Loucy (cell line): ENCODE measurements around the gene ZNF280A.

Experiments
- H2AFZ ChIP-seq: fragments of 200-600 bp; sonication (generic); 2 replicates; pipeline ENCODE4 v1.6.0; 2016; ENCODE audit warnings: antibody characterized with exemption, mild to moderate bottlenecking, low read length, moderate library complexity
- H3F3A ChIP-seq: fragments of 200-600 bp; 2 replicates; pipeline ENCODE4 v1.6.0; 2016; ENCODE audit warnings: antibody characterized with exemption, low read depth, mild to moderate bottlenecking
- H3K27me3 ChIP-seq: fragments of 200-600 bp; sonication (generic); 2 replicates; pipeline ENCODE4 v1.6.1; 2014; ENCODE audit warnings: low read length, mild to moderate bottlenecking; ENCODE audit not compliant: insufficient read depth, poor library complexity, severe bottlenecking
- H3K36me3 ChIP-seq: fragments of 200-600 bp; sonication (generic); 2 replicates; pipeline ENCODE4 v1.6.1; 2016; ENCODE audit warnings: low read length; ENCODE audit not compliant: insufficient read depth
- H3K4me1 ChIP-seq: fragments of 200-600 bp; sonication (generic); 2 replicates; pipeline ENCODE4 v1.5.1; 2014; ENCODE audit warnings: low read length, mild to moderate bottlenecking; ENCODE audit not compliant: insufficient read depth, poor library complexity, severe bottlenecking
- H3K4me2 ChIP-seq: fragments of 200-600 bp; sonication (generic); 2 replicates; pipeline ENCODE4 v1.6.0; 2014; ENCODE audit warnings: antibody characterized with exemption, low read length, low read depth, mild to moderate bottlenecking; ENCODE audit not compliant: poor library complexity, severe bottlenecking
- H3K4me3 ChIP-seq: fragments of 200-600 bp; sonication (generic); 2 replicates; pipeline ENCODE4 v1.5.1; 2014; ENCODE audit warnings: low read length, mild to moderate bottlenecking, mixed read lengths; ENCODE audit not compliant: poor library complexity, severe bottlenecking
- H3K79me2 ChIP-seq: fragments of 200-600 bp; sonication (generic); 2 replicates; pipeline ENCODE4 v1.6.1; 2014; ENCODE audit warnings: low read length; ENCODE audit not compliant: insufficient read depth
- H3K9ac ChIP-seq: fragments of 200-600 bp; sonication (generic); 2 replicates; pipeline ENCODE4 v1.6.0; 2014; ENCODE audit warnings: mild to moderate bottlenecking, low read depth, low read length, moderate library complexity; ENCODE audit not compliant: poor library complexity, severe bottlenecking
- H3K9me2 ChIP-seq: fragments of 200-600 bp; sonication (generic); replicated peaks from 2 replicates; pipeline ENCODE4 v1.6.1; 2016; ENCODE audit warnings: low read depth, low read length, mixed read lengths
- H3K9me3 ChIP-seq: fragments of 200-600 bp; sonication (generic); 2 replicates; pipeline ENCODE4 v1.6.1; 2014; ENCODE audit warnings: mild to moderate bottlenecking, antibody characterized with exemption, low read length, low read depth; ENCODE audit not compliant: insufficient read depth
- H4K20me1 ChIP-seq: fragments of 200-600 bp; sonication (generic); 2 replicates; pipeline ENCODE4 v1.6.0; 2014; ENCODE audit warnings: antibody characterized with exemption, low read length, mild to moderate bottlenecking; ENCODE audit not compliant: insufficient read depth, poor library complexity, severe bottlenecking
- EZH2phosphoT487 ChIP-seq: fragments of 200-600 bp; IDR thresholded peaks from 2 replicates; pipeline ENCODE4 v1.6.1; 2018; ENCODE audit warnings: antibody characterized with exemption, mild to moderate bottlenecking, moderate library complexity, borderline replicate concordance
- TF ChIP-seq, protein P1 (sequence below): fragments of 200-600 bp; sonication (generic); conservative IDR thresholded peaks from 2 replicates; pipeline ENCODE4 v1.5.1; 2014; ENCODE audit warnings: mild to moderate bottlenecking, antibody characterized with exemption, low read length

ZNF280A gene

DNA sequence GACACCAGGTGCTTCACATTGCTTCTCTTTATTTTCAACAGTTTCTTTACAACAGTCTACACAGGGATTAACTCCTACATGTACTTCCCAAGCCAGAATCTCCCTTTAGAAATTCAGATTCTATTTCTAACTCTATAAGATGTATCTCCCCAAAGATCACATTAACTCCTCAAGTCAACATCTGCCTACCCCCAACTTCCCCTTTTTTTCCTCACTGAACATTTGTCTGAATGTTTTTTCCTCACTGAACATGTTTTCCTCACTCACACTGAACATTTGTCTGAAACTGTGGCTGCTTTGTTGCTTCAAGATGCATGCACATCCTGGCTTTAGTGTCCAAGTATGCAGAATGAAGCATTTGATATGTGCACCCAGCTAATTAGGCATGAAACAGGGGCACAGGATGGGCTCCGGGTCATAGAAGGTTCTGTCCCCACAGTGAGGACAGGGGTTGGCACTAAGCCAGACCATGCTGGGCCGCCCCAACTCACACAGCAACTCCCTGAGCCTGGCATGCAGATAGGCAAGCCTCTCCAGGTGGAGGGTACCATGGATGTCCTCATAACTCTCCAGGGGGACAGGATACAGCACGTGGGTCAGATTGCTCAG is 27.7 kb upstream of the ZNF280A start:
- Histone ChIP-seq H2AFZ (no peak overlapping the region), H3K27me3 (no peaks in the 10 kb centered on the region)
- TF ChIP-seq, protein P1, sequence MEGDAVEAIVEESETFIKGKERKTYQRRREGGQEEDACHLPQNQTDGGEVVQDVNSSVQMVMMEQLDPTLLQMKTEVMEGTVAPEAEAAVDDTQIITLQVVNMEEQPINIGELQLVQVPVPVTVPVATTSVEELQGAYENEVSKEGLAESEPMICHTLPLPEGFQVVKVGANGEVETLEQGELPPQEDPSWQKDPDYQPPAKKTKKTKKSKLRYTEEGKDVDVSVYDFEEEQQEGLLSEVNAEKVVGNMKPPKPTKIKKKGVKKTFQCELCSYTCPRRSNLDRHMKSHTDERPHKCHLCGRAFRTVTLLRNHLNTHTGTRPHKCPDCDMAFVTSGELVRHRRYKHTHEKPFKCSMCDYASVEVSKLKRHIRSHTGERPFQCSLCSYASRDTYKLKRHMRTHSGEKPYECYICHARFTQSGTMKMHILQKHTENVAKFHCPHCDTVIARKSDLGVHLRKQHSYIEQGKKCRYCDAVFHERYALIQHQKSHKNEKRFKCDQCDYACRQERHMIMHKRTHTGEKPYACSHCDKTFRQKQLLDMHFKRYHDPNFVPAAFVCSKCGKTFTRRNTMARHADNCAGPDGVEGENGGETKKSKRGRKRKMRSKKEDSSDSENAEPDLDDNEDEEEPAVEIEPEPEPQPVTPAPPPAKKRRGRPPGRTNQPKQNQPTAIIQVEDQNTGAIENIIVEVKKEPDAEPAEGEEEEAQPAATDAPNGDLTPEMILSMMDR, result no peak
- TF ChIP-seq EZH2phosphoT487, result no peak

DNA sequence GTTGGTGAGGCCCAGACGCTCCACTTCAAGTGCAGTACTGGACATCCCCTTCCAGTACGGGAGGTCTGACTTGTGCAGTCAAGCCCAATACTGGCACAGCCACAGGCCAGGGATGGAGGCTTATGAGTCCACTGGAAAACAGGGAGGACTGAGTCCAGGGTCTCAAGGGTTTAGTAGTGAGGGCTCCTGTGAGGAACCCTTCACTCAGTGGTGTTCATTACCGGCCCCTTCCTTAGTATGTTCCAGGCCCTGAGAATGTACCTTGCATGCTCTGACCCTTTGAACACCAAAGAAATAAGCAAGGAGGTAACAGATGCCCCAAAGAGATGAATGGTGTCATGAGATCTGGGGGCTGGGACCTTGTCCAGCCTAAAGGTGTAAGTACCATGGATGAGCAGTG is 27.2 kb upstream of the ZNF280A start:
- Histone ChIP-seq H3K4me3 (no peak overlapping the region), H3K9me3 (no peaks in the 10 kb centered on the region), H3K4me2 (no peak overlapping the region), H3F3A (no peaks in the 10 kb centered on the region), H3K36me3 (no peaks in the 10 kb centered on the region), H3K4me1 (no peaks in the 10 kb centered on the region), H3K79me2 (no peaks in the 10 kb centered on the region), H3K9me2 (no peaks in the 10 kb centered on the region), H4K20me1 (no peaks in the 10 kb centered on the region), H3K9ac (no peak overlapping the region), H3K27me3 (no peaks in the 10 kb centered on the region), H2AFZ (no peak overlapping the region)
- no peak for TF ChIP-seq EZH2phosphoT487
- TF ChIP-seq, protein P1, result no peak

More for the DNA sequence above, 27.7 kb upstream of the ZNF280A start:
- H3F3A ChIP-seq, result no peaks in the 10 kb centered on the region
- H3K36me3 ChIP-seq, result no peaks in the 10 kb centered on the region
- no peaks in the 10 kb centered on the region for H3K9me2 ChIP-seq
- no peaks in the 10 kb centered on the region for H3K4me1 ChIP-seq
- no peak overlapping the region for H3K4me2 ChIP-seq
- no peak overlapping the region for H3K4me3 ChIP-seq
- no peaks in the 10 kb centered on the region for H3K9me3 ChIP-seq
- no peak overlapping the region for H3K9ac ChIP-seq
- H3K79me2 ChIP-seq, result no peaks in the 10 kb centered on the region
- H4K20me1 ChIP-seq, result no peaks in the 10 kb centered on the region

DNA sequence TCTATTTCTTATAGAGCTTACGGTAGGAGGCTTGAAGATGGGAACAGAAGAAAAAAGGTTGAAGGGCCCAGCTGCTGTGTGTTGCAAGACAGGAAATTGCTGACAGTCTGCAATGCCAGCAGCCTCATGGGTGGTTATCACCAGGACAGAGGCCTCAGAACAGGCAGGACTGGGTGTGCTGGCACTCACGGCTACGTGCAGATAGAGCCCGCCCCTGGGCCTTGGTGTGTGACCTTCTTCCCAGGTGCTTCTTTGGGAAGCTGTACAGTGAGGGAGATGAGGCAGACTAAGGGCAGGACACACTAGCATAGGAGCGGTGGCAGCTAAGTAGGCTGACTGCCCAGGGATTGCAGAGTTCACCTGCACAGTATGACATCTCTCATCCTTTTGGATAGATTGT is 26.4 kb upstream of the ZNF280A start:
- Histone ChIP-seq H3K4me2 (no peak overlapping the region), H3K4me1 (no peaks in the 10 kb centered on the region), H3K79me2 (no peaks in the 10 kb centered on the region), H4K20me1 (no peaks in the 10 kb centered on the region), H3K27me3 (no peaks in the 10 kb centered on the region), H3K9me3 (no peaks in the 10 kb centered on the region), H3K36me3 (no peaks in the 10 kb centered on the region), H3K9ac (no peak overlapping the region), H3K9me2 (no peaks in the 10 kb centered on the region), H2AFZ (no peak overlapping the region), H3K4me3 (no peak overlapping the region), H3F3A (no peaks in the 10 kb centered on the region)
- TF ChIP-seq, protein P1, result no peak
- no peak for TF ChIP-seq EZH2phosphoT487
